Activated CD4-positive, CD25-positive, alpha-beta regulatory T cell treated with anti-CD3 and anti-CD28 coated beads, Interleukin-2, amount 50 U/mL, for 24 hours (primary cell): Measurements from ENCODE around the gene VAV3.
A peak's percentile ranks its signal among the peaks of the same experiment; 100 is the strongest.

Experiments used
- ATAC-seq, 2 donors: fragments of 150-1000 bp; cut with Tn5 transposase; one replicate each; pipeline ENCODE4 v1.10.0; 2021; ENCODE audit warnings: mild to moderate bottlenecking in 1 of 2, moderate library complexity in 1 of 2

Gene VAV3

DNA sequence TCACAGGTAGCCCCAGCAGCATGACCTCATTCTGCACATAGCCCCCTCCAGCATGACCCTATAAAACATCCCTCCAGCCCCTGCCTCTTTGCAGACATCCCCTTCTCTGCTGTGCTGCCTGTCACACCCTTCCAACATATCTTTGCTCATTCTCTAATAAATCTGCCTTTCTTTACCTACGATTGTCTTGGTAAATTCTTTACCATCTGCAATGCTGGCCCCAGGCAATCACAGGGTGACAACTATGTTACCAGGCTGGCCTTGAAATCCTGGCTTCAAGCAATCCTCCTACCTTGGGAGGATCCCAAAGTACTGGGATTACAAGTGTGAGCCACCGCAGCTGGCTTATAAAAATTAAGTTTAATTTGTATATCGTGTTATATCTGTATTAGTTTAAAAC, 134.5 kb downstream of the VAV3 start:
- ATAC-seq = no peak

DNA sequence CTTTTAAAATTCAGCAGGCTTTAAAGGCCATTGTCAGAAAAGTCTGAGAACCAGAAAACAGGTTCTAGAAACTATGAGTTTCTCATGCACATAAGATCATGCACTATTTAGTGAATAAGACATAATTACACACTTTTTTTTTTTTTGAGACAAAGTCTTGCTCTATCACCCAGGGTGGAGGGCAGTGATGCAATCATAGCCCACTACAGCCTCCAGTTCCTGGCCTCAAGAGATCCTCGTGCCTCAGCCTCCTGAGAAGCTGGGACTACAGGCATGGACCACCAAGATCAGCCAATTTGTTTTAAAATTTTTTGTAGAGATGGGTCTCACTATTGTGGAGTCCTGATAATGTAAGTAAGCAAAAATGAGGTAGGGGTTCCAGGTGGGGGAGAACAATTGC, 134.9 kb downstream of the VAV3 start:
- no peak for ATAC-seq

DNA sequence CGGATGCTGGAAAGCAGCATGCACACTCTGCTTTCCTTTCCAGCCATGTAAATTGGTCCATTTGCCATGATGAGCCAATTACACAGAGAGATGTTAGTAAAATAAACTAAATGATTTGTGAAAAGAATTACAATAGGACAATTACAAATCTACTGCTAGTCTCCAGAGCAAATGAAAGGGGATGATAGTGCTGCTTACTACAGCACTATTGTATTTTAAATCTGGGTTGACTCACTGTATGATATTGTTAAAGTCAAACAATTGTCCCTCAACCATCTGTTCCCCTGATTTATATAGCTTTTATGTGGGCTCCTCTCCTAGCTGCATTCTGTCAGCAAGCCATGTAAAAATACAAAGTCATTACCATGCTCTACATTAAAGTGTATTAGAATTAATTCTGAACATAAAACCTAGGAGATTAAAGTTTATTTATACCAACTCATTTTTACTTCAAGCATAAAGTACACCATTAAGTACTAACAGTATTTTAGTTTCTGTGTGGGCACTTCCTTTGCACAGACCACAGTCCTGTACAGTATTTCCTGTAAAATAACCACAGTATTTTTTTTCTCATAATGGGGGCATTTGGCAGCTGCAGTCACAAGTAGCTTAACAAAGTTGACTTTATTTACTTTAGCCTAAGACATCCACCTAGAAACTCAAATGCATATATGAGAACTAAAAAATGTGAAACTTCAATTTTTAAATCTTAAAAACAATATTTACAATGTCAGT, 135.8 kb downstream of the VAV3 start:
- peak; percentile 21 to 45 for ATAC-seq

DNA sequence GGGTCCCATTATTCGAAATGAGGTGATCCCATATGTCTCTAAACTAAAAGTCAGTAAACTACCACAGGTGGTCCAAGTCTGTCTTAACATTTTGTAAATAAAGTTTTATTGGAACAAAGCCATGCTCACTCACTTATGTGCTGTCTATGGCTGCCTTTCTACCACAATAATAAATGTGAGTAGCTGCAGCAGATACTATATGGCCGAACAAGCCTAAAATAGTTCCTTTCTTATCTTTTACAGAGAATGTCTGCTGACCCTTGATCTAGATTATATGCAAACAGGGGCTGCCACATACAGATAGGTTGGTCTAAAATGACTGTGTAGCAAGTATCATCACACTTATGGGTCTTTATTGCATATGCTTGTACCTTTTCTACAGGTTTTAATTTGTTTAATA, 140.0 kb downstream of the VAV3 start:
- ATAC-seq = no peak

DNA sequence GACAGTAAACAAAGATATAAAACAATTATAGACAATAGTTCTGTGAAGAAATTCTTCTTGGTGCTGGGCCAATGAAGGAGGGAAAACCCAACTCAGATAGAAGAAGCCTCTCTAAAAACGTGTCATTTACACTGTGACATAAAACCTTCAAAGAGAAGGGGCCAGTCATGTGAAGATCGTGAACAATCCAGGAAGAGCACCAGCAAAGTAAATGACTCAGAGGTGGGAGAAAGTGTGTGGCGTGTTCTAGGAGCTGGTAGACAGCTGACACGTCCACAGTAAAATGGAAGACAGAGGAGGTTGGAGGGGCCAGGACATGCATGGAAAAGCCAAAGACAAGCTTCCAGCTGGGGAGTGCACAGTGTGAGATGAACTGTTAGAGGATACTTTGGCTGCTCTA, 143.6 kb downstream of the VAV3 start:
- peak; percentile 84 to 88 for ATAC-seq

DNA sequence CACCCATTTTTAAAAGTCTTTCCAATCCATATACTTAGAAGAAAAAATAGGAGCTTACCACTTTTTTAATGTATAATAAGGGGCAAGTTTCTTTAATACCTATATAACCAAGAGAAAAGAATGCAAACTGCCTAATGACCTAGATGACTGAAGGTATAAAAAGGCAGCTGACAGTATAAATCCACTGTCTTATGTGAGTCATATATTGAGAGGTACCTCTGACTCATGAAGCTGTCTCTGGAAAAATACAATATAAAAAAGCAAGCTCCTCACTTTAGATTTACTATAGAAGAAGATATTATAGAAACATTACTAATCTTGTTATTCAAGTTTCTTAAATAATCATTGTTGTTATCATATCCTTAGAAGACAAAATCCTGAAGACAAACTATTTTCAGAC, 144.2 kb downstream of the VAV3 start:
- peak; percentile 87 for ATAC-seq

DNA sequence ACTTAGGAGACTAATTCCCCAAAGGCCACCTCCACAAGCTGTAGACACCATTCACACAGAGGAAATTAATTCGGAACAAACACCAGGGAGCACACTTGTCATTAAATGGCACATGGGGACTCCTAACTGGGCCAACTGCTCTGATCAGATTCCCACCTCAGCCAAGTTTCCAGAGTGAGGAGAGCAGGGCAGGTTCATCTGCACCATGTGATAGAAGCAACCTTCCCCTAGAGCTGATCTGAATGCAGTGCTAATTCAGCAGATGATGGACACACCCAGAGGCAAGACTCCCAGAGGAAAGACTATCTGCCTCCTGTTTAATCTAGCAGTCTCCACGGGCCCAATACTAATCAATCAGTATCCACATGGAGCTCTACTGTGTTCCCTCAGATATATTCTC, 147.0 kb downstream of the VAV3 start:
- ATAC-seq = no peak

DNA sequence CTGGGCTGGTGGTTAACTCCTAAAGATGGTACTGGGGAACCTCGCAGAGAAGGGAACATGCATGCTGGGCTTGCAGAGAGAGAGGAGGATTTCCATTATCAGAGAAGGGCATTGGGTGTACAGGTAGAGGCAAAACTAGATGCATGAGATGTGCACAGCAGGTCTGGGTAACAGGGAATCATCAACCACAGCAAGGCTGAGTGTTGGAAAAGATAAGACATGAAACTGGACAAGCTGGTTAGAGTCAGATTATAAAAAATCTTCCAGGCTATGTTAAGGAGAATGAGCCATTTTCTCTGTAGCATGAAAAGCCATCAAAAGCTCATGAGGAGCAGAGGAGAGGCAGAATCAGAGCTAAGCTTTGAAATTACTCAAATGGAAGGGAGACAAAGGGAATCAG, 147.8 kb downstream of the VAV3 start:
- no peak for ATAC-seq

DNA sequence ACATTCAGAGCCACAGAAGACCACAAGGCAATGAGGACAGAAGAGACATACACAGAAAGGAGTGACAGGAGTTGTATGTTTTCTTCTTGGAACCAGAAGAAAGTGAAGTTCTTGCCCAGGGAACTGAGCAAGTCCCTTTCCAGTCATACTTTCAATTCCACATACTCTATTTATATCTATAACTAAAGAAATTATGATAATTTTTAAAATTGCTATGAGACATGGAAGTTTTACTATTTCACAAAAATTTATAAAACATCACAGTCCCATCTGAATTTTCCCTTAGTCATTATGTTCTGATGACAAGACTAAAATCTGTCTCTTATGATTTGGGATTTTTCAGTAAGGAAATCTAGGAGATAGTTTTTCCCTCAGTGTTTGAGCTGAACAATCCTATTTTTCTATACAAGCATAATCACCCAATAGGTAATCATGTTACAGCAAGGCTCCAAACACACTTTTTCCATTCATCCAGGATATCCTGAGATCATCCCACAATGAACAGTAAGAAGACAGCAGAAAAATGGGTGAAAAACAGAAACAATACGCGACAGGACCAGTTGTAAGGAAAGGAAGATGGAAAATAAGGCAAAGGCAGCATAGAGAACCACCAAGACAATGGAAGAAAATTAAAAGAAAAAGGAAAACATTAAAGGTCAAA, 154.6 kb downstream of the VAV3 start:
- ATAC-seq = no peak

DNA sequence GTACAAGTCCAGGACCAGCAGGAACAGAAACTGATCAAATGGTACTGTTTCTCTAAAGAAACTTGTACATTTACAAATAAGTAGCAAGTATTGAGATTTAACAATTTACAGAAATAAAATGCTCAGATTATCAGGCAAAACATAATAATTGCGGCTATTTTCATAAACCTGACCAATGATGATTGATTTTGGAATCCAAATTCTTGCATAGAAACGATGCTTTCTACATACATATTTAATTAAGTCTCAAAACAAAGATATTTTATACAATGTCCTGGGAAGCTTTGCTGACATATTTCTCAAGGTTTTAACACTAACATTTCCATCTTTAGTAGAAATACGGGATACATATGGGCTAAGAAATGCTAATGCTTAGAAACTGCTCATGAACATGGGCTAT, 157.1 kb downstream of the VAV3 start:
- ATAC-seq = no peak

DNA sequence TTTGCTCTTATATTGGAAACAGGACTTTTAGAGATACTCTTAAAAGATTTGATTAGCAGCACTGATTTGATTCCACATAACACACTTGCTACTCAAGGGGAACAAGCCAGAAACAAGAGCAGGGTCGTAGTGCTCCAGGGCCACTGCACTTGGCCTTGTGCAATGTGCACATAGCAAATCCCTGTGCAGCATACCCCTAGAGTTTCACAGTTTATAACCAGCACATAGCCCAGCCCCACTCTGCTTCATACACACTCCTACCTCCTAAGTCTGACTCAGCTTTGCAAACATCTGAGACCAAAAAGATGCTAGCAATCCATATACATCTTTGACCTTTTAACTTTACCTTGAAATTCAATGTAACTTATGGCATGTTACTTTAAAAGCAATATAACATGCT, 157.6 kb downstream of the VAV3 start:
- ATAC-seq = no peak

DNA sequence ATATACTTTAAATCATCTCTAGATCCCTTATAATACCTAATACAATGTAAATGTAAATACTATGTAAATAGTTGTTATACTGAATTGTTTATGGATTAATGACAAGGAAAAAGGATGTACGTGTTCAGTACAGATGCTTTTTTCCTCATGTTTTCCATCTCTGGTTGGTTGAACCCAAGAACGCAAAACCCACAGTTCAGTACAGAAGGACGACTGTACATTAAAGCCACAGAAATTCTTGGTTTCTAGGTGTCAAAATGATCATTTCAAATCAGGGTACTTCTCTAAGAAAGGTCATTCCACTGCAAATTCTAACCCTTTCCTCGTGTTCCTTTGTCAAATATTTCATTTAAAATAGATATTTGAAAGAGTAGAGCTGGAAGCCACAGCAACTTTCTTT, 158.1 kb downstream of the VAV3 start:
- no peak for ATAC-seq

DNA sequence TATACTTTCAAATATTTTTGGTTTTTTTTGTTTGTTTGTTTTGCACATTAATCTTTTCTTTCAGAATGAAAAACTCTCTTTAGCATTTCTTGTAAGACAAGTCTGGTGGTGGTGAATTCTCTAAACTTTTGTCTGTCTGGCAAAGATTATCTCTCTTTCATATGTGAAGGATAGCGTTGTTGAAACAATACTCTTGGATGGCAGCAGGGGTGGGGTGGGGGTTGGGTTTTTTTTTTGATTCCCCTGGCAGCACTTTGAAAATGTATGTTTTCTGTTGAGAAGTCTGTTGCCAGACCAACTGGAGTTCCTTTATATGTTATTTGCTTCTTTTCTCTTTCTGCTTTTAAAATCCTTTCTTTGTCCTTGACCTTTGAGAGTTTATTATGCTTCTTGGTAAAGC, 160.2 kb downstream of the VAV3 start:
- ATAC-seq = no peak

DNA sequence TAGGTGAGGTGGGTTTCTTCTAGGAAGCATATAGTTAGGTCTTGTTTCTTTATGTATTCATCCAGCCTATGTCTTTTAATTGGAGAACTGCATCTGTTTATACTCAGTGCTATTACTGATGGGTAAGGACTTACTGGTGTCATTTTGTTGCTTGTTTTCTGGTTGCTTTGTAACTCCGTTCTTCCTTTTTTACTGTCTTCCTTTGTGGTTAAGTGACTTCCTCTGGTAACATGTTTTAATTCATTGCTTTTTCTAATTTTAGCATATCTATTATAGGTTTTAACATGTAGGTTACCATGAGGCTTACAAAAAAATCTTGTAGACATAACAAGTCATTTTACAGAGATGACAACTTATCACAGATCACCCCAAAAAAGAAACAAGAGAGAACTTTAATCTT, 160.8 kb downstream of the VAV3 start:
- peak; percentile 51 to 62 for ATAC-seq

DNA sequence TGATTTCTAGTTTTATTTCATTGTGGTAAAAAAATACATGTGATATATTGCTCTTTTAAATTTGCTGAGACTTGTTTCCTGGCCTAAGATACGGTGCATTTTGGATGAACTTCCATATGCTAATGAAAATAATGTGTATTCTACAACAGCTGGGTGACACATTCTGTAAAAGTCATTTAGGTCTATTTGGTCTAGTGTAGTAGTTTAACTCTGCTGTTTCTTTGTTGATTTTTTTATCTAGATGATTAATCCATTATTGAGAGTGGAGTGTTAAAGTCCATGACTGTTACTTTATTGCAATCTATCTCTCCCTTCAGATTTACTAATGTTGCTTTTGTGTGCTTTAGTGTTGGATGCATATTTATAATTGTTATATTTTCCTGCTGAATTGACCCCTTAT, 161.4 kb downstream of the VAV3 start:
- ATAC-seq = peak; percentile 71 to 76

DNA sequence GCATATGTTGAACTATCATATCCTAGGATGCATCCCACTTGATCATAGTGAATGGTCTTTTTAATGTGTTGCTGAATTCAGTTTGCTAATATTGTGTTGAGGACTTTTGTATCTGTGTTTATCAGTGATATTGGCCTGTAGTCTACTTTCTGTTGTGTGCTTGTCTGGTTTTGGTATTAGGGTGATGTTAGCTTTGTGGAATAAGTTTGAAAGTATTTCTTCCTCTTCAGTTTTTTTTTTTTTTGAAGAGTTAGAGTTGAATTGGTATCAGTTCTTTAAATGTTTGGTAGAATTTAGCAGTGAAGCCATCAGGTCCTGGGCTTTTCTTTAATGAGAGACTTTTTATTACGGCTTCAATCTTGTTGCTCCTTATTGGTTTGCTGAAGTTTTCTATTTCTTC, 162.3 kb downstream of the VAV3 start:
- ATAC-seq = no peak

DNA sequence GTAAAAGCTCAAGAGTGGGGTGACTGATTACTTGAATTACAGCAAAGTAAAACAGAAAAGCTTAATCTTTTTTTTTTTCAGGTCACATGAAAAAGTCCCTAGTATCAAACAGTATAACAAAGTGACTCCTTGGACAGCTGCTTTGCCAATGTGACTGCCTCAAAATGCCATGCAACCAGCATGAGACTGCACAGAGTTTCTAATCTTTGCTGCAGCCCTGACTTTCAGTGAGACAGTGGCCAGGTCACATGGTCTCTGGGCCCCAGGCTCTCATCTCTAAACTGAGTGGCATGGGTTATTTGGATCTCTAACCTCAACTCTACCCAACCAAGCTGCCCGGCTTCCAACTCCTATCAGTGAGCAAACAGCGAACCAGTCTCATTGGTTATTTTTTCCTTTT, 169.0 kb downstream of the VAV3 start:
- ATAC-seq = peak; percentile 46 to 59

DNA sequence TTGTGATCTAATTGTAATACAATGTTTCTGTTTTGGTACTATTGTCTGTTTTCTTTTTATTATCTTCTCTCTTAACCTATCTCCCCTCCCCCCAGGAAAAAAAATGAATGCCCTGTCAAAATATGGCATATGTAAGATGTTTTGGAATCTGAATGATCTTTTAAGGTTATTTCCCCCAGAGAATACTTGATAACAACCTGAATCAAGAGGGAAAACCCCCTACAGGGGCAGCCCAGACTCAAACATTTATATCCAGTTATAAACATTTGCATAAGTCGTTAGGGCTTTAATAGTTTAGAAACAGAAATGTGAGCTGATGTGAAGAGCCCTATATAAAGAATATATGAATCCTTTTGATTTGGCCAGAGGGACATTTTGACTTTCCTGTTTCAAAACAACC, 169.5 kb downstream of the VAV3 start:
- peak; percentile 66 to 69 for ATAC-seq

DNA sequence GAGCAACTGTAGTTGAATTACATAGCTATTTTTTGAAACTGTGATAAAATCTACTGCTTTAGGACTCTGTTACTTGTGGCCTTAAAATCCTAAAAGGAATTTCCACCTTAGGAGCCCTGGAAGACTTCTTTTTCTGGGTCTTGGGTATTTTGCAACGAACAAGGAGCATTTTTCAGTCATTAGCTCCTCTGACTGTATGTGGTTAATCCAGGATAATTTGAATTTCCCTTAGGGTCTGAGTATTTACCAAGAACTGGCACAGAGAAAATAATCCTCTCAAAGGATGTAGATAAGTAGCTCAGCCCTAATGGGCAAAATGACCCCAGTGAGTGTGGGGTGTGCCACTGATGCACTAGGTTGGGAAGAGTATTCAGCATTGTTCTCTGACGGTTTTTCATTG, 170.4 kb downstream of the VAV3 start:
- no peak for ATAC-seq

DNA sequence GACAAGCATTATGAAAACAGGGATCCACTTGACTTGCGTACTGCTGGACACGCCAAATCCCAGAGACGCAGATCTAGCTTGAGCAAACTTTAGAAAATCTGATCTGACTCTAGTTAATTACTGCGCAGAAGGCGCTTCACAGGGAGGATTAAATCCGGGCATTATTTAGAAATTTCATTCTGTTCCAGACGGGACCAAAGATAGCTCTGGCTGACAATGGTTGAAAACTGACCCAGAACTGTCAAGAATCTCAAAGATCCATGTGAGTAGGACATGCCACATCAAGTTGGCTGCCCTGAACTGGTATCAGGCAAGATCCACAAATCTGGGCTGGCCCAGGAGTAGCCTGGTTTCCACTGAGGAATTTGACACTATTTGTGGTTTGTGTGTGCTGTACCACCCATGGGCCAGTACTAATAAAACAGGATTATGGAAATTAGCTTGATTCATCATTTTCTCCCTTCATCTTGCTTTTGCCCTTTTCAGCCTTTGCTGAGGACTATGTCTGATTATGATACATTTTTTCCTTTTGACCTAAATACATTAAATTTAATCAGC, 171.0 kb downstream of the VAV3 start:
- ATAC-seq = no peak

DNA sequence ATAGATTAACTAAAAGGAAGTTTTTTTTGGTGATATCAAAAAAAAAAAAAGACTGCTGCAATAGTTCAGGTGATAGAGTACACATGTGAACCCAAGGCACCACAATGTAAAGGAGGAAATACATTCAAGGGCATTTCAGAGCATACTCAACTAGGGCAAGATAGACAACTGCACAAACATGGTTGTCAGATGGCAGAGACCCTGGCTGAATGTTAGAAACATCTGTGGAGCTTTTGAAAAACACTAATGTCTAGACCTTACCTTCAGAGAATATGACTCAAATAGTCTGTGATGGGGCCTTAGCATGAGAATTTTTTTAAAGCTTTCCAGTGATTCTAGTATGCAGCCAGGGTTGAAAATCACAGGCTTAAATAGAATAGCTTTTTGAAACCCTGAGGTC, 173.6 kb downstream of the VAV3 start:
- ATAC-seq = peak; percentile 62 to 66

DNA sequence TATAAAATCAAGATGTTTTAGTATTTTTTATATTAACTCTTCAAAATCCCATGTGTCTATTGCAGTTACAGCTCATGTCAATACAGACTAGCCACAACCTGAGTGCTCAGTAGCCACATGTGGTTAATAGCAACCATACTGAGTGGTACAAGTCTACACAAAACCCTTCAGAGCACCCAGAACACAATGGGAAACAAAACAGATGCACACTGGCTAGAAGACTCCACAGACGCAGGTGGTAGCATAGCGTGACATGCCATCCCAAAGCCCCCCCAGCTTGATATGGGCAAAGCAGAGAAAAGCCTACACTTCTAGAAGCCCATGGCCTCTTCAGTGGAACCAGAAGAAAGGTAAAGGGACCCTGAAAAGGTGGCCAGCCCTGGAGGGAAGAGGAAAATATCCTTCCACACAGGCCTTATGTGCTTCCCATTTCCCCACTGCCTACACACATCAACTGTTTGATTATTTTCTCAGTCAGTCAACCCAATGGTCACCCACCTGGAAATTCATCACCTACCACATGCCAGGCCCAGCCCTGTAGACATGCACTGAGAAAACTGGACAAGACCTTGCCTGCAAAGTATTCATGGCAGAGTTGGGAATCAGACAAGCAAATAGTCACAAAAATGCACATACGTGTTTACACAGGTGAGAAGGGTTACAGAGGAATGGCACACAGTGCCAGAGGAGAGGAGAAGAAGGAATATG, 175.0 kb downstream of the VAV3 start:
- no peak for ATAC-seq
